Measurements from ENCODE around the gene ADARB2.

DNA sequence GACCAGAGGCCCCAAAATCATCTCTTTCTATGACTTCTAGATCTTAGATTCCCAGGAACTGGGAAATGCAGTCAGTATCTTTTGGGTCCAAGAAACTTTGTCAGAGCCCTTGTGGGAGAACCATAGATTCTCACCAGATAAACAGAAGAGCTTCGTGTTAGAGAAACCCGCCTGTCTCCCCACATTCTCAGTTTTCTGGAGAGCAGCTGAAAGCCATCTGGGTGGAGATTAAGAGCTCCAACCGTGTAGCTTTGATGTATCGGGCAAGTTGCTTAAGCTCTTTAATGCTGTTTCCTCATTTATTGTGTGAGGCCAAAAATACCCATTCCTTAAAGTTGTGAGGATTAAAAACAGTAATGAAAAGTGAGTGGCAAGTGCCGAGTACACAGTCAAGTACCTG, 573.5 kb downstream of the ADARB2 start:
- TF ChIP-seq, protein P1, sequence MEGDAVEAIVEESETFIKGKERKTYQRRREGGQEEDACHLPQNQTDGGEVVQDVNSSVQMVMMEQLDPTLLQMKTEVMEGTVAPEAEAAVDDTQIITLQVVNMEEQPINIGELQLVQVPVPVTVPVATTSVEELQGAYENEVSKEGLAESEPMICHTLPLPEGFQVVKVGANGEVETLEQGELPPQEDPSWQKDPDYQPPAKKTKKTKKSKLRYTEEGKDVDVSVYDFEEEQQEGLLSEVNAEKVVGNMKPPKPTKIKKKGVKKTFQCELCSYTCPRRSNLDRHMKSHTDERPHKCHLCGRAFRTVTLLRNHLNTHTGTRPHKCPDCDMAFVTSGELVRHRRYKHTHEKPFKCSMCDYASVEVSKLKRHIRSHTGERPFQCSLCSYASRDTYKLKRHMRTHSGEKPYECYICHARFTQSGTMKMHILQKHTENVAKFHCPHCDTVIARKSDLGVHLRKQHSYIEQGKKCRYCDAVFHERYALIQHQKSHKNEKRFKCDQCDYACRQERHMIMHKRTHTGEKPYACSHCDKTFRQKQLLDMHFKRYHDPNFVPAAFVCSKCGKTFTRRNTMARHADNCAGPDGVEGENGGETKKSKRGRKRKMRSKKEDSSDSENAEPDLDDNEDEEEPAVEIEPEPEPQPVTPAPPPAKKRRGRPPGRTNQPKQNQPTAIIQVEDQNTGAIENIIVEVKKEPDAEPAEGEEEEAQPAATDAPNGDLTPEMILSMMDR (IDR thresholded peaks at IDR 0.05), result no peak
- no peak for TF ChIP-seq POLR2AphosphoS5 (IDR thresholded peaks at IDR 0.05)
- no peak for TF ChIP-seq POLR2A (IDR thresholded peaks at IDR 0.05)
